ENCODE data around the gene KCNN3.

The KCNN3 gene

GRCh38 chr1:154802336-154802969 is 67.6 kb downstream of the KCNN3 start:
- Histone ChIP-seq H3K4me1 (ENCODE audit: control insufficient read depth, insufficient read depth, low read length, poor library complexity, severe bottlenecking) (no peaks in the 10 kb centered on the region), H3K36me3 (ENCODE audit: control insufficient read depth, insufficient read depth, low read length) (no peaks in the 10 kb centered on the region), H3K9me3 (ENCODE audit: control insufficient read depth, low read length) (no peaks in the 10 kb centered on the region), H3K4me3 (ENCODE audit: extremely low read depth, insufficient read depth, low read length, poor library complexity, severe bottlenecking) (no peak overlapping the region), H3K27ac (ENCODE audit: low read depth, low read length, severe bottlenecking) (no peak overlapping the region)
- 100% methylated on average over 1 to 2 of the region's 2 CpGs for WGBS, 2 experiments (ENCODE audit: insufficient coverage in 2 of 2)

DNA sequence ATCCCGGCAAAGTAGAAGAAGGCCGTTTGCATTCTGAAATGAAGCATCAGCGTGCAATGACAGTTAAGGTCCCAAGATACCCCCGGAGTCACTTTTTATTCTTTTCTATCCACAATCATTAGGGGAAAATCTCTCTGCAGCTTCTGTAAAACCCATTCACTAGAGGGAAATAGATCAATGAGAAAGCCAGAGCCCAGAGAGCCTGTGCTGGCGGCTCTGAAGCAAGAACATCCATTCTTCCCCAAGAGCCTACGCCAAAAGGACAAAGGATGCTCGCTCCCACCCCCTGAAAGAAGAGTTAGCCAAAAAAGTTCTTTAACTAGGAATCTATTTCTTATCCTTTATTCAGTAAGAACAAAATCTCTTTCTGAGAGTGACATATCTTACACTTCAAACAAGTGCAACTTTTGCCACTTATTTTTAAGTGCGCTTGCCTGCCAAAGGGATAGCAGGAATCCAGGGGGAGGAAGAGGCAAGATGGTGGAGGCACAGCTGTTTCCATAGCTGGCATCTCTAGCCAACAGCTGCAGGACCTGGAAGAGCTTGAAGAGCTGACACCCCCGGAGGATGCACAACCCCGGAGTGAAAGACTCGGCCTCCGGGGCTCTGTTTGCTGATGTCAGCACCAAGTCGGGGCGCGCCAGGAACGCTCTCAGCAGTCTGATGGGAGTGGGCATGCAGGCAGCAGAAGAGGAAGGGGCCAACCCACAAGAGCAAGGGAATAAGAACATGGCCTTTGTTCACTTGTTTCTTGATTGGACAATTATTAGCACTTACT is 68.7 kb downstream of the KCNN3 start:
- Histone ChIP-seq H3K27ac (ENCODE audit: low read depth, low read length, severe bottlenecking) (no peak overlapping the region), H3K9me3 (ENCODE audit: control insufficient read depth, low read length) (no peaks in the 10 kb centered on the region), H3K4me3 (ENCODE audit: extremely low read depth, insufficient read depth, low read length, poor library complexity, severe bottlenecking) (no peak overlapping the region), H3K36me3 (ENCODE audit: control insufficient read depth, insufficient read depth, low read length) (no peaks in the 10 kb centered on the region), H3K4me1 (ENCODE audit: control insufficient read depth, insufficient read depth, low read length, poor library complexity, severe bottlenecking) (no peaks in the 10 kb centered on the region)
- WGBS, 2 experiments (ENCODE audit: insufficient coverage in 2 of 2), result 91 to 98% methylated on average over 7 to 14 of the region's 16 CpGs

GRCh38 chr1:154799188-154799587 is 70.9 kb downstream of the KCNN3 start:
- Histone ChIP-seq H3K4me1 (ENCODE audit: control insufficient read depth, insufficient read depth, low read length, poor library complexity, severe bottlenecking) (no peaks in the 10 kb centered on the region), H3K9me3 (ENCODE audit: control insufficient read depth, low read length) (no peaks in the 10 kb centered on the region), H3K4me3 (ENCODE audit: extremely low read depth, insufficient read depth, low read length, poor library complexity, severe bottlenecking) (no peak overlapping the region), H3K36me3 (ENCODE audit: control insufficient read depth, insufficient read depth, low read length) (no peaks in the 10 kb centered on the region), H3K27ac (ENCODE audit: low read depth, low read length, severe bottlenecking) (no peak overlapping the region)
- 92% methylated on average over 5 of the region's 5 CpGs for WGBS, 2 experiments (ENCODE audit: insufficient coverage in 2 of 2)

DNA sequence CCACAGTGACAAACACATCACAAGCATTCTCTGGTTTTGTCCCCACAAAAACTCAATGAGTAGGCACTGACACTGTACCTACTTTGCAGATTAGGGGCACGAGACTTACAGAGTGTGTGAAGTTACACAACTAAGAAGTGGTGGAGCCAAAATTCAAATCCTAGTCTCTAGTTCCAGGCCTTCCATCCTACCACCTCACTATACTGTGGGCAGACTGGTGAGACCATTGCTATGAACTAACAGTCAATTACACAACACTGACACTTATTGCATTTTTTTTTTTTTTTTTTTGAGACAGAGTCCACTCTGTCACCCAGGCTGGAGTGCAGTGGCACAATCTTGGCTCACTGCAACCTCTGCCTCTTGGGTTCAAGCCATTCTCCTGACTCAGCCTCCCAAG is 71.4 kb downstream of the KCNN3 start:
- Histone ChIP-seq H3K9me3 (ENCODE audit: control insufficient read depth, low read length) (no peaks in the 10 kb centered on the region), H3K4me1 (ENCODE audit: control insufficient read depth, insufficient read depth, low read length, poor library complexity, severe bottlenecking) (no peaks in the 10 kb centered on the region), H3K4me3 (ENCODE audit: extremely low read depth, insufficient read depth, low read length, poor library complexity, severe bottlenecking) (no peak overlapping the region), H3K36me3 (ENCODE audit: control insufficient read depth, insufficient read depth, low read length) (no peaks in the 10 kb centered on the region), H3K27ac (ENCODE audit: low read depth, low read length, severe bottlenecking) (no peak overlapping the region)
- WGBS, 2 experiments (ENCODE audit: insufficient coverage in 2 of 2), result 100% methylated on average over 1 of the region's 1 CpG; no CpG with 5 or more reads in 1 of the 2 experiments

GRCh38 chr1:154797175-154797574 is 72.9 kb downstream of the KCNN3 start:
- Histone ChIP-seq H3K4me1 (ENCODE audit: control insufficient read depth, insufficient read depth, low read length, poor library complexity, severe bottlenecking) (no peaks in the 10 kb centered on the region), H3K4me3 (ENCODE audit: extremely low read depth, insufficient read depth, low read length, poor library complexity, severe bottlenecking) (no peak overlapping the region), H3K27ac (ENCODE audit: low read depth, low read length, severe bottlenecking) (no peak overlapping the region), H3K36me3 (ENCODE audit: control insufficient read depth, insufficient read depth, low read length) (no peaks in the 10 kb centered on the region), H3K9me3 (ENCODE audit: control insufficient read depth, low read length) (no peaks in the 10 kb centered on the region)
- WGBS, 2 experiments (ENCODE audit: insufficient coverage in 2 of 2), result 70 to 84% methylated on average over 2 to 5 of the region's 6 CpGs

DNA sequence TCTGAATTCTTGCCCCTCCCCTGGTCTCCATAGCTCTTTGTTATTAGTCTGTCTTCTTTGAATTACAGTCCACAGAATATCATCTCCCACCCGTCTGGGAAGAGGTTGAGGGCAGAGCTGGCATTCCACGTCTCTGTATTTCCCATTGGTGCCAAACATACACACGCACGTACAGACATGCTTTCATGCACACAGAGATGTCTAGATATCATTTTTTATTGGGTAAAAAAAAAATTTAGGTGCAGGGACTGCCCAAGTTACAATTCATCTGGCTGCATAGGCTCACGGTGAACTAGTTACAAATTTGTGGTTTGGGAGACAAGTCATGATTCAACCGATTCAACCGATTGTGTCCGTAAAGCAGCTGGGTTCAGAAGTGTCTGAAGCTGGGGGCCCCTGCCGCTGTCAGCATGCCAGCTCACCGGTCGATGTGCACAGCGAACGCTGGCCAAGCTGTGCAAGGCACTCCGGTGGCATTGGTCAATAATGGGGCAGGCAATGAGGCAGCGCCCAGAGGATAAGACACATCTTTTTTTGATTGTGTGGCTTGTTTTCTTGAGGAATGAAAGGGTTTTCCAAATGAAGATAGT is 73.7 kb downstream of the KCNN3 start:
- WGBS, 2 experiments (ENCODE audit: insufficient coverage in 2 of 2), result 87 to 91% methylated on average over 11 to 12 of the region's 15 CpGs
- Histone ChIP-seq H3K9me3 (ENCODE audit: control insufficient read depth, low read length) (no peaks in the 10 kb centered on the region), H3K36me3 (ENCODE audit: control insufficient read depth, insufficient read depth, low read length) (no peaks in the 10 kb centered on the region), H3K4me3 (ENCODE audit: extremely low read depth, insufficient read depth, low read length, poor library complexity, severe bottlenecking) (no peak overlapping the region), H3K4me1 (ENCODE audit: control insufficient read depth, insufficient read depth, low read length, poor library complexity, severe bottlenecking) (no peaks in the 10 kb centered on the region), H3K27ac (ENCODE audit: low read depth, low read length, severe bottlenecking) (no peak overlapping the region)

GRCh38 chr1:154794608-154795007 is 75.5 kb downstream of the KCNN3 start:
- H3K4me3 ChIP-seq (ENCODE audit: extremely low read depth, insufficient read depth, low read length, poor library complexity, severe bottlenecking), result no peak overlapping the region
- no peak overlapping the region for H3K27ac ChIP-seq (ENCODE audit: low read depth, low read length, severe bottlenecking)
- H3K9me3 ChIP-seq (ENCODE audit: control insufficient read depth, low read length), result no peaks in the 10 kb centered on the region
- H3K4me1 ChIP-seq (ENCODE audit: control insufficient read depth, insufficient read depth, low read length, poor library complexity, severe bottlenecking), result no peaks in the 10 kb centered on the region
- 73 to 83% methylated on average over 2 of the region's 3 CpGs for WGBS, 2 experiments (ENCODE audit: insufficient coverage in 2 of 2)
- H3K36me3 ChIP-seq (ENCODE audit: control insufficient read depth, insufficient read depth, low read length), result no peaks in the 10 kb centered on the region

DNA sequence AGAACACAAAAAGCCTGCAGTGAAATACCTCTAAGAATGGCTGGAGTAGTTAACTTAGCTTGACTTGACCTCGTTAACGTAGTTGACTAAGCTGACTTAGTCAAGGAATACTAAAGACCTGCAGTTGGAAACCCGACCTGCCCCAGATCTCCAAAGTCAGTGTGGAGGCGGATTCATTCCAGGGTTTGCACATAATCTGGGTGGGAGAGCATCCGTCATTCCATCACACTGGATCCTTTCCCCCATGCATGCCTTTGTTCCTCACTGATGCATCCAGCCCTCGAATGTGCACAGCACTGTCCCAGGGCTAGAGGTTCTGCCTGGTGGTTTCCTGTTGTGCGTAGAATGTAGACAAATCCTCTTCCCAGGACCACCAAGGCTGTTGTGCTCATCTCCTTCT is 76.4 kb downstream of the KCNN3 start:
- no peak overlapping the region for H3K4me3 ChIP-seq (ENCODE audit: extremely low read depth, insufficient read depth, low read length, poor library complexity, severe bottlenecking)
- no peaks in the 10 kb centered on the region for H3K9me3 ChIP-seq (ENCODE audit: control insufficient read depth, low read length)
- H3K4me1 ChIP-seq (ENCODE audit: control insufficient read depth, insufficient read depth, low read length, poor library complexity, severe bottlenecking), result no peaks in the 10 kb centered on the region
- WGBS, 2 experiments (ENCODE audit: insufficient coverage in 2 of 2), result 90 to 93% methylated on average over 7 of the region's 7 CpGs
- no peak overlapping the region for H3K27ac ChIP-seq (ENCODE audit: low read depth, low read length, severe bottlenecking)
- H3K36me3 ChIP-seq (ENCODE audit: control insufficient read depth, insufficient read depth, low read length), result no peaks in the 10 kb centered on the region

DNA sequence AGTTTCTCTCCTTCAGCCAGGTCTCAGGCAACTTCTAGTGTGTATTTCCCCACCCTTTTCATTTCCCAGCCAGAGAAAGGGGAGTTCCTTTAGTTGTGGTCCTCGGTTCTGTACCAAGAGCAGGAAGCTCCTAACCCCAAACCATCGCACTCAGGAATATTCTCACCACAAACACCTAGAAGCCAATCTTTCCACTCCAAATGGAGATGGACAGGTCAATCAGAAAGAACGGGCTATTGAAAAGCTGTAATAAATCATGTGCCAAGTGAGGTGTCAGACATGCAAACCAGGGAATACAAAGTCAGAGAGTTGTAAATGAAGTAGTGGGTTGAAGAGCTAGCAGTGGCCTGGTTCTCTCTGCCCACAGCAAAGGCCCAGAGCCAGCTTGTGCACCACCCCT is 77.2 kb downstream of the KCNN3 start:
- no peaks in the 10 kb centered on the region for H3K9me3 ChIP-seq (ENCODE audit: control insufficient read depth, low read length)
- H3K27ac ChIP-seq (ENCODE audit: low read depth, low read length, severe bottlenecking), result no peak overlapping the region
- no peaks in the 10 kb centered on the region for H3K36me3 ChIP-seq (ENCODE audit: control insufficient read depth, insufficient read depth, low read length)
- H3K4me3 ChIP-seq (ENCODE audit: extremely low read depth, insufficient read depth, low read length, poor library complexity, severe bottlenecking), result no peak overlapping the region
- 67 to 78% methylated on average over 1 of the region's 3 CpGs for WGBS, 2 experiments (ENCODE audit: insufficient coverage in 2 of 2)
- no peaks in the 10 kb centered on the region for H3K4me1 ChIP-seq (ENCODE audit: control insufficient read depth, insufficient read depth, low read length, poor library complexity, severe bottlenecking)

DNA sequence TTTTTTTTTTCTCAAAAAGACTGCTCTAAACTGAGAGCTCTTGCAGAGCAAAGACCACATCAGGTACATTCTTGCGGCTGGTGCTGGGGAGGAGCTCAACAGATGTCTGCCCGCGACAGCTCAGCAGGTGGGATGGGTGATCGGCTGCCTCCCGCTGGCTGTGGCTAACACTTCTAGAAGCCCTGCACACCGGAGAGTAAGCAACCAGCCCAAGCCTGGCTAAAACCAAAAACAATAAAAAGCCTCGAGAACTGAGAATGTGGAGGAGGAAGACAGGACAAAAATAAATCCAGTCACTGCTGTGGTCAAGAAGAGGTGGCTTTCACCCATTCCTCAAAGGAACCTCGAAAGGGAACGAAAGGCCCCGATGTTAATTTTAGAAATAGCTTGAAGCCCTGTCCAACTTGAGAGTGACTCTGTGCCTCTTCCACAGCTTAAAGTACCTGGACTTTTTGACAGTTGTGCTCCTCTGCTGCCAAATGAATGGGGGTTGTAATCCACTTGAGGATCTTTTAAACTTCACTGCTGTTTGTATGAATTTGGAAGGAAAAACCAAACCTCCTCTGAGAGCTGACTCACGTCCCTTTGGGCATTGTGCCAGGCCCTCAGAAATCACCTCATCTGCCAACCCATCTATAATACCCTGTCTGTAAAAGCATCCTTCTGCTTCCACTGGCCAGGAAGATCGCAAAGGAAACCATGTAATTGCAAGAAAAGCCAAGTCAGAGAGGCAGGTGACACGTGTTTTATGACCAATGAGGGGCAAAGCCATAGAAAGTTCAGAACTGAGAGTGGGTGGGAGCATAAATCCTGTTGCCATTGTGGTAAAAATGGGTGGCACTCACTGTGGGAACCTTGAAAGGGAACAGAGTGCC is 78.6 kb downstream of the KCNN3 start:
- H3K27ac ChIP-seq (ENCODE audit: low read depth, low read length, severe bottlenecking), result no peak overlapping the region
- no peaks in the 10 kb centered on the region for H3K36me3 ChIP-seq (ENCODE audit: control insufficient read depth, insufficient read depth, low read length)
- WGBS, 2 experiments (ENCODE audit: insufficient coverage in 2 of 2), result 67 to 82% methylated on average over 10 to 11 of the region's 13 CpGs
- H3K9me3 ChIP-seq (ENCODE audit: control insufficient read depth, low read length), result no peaks in the 10 kb centered on the region
- no peaks in the 10 kb centered on the region for H3K4me1 ChIP-seq (ENCODE audit: control insufficient read depth, insufficient read depth, low read length, poor library complexity, severe bottlenecking)
- no peak overlapping the region for H3K4me3 ChIP-seq (ENCODE audit: extremely low read depth, insufficient read depth, low read length, poor library complexity, severe bottlenecking)

Data from mesodermal cell (in vitro differentiated cells).